ENCODE data around the gene FBL.
"Not testable (repeated sequence)": the region's sequence is repeated elsewhere in the genome, so short reads cannot be mapped to it uniquely, and the experiment has no call there.

DNA sequence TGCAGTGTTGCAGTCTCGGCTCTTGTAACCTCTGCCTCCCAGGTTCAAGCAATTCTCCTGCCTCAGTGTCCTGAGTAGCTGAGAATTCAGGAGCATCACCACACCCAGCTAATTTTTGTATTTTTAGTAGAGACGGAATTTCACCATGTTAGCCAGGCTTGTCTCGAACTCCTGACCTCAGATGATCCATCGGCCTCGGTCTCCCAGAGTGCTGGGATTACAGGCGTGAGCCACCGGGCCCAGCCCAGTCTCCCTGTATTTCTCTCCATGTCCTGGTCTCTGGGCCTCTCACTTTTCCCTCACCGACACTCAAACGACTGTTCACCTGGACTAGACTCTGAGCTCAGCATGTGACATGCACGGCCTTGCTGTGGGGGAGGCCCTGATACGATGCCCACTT lies 48.9 kb upstream of the FBL start:
- TF ChIP-seq, protein P1, sequence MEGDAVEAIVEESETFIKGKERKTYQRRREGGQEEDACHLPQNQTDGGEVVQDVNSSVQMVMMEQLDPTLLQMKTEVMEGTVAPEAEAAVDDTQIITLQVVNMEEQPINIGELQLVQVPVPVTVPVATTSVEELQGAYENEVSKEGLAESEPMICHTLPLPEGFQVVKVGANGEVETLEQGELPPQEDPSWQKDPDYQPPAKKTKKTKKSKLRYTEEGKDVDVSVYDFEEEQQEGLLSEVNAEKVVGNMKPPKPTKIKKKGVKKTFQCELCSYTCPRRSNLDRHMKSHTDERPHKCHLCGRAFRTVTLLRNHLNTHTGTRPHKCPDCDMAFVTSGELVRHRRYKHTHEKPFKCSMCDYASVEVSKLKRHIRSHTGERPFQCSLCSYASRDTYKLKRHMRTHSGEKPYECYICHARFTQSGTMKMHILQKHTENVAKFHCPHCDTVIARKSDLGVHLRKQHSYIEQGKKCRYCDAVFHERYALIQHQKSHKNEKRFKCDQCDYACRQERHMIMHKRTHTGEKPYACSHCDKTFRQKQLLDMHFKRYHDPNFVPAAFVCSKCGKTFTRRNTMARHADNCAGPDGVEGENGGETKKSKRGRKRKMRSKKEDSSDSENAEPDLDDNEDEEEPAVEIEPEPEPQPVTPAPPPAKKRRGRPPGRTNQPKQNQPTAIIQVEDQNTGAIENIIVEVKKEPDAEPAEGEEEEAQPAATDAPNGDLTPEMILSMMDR (IDR thresholded peaks at IDR 0.05), result not testable (repeated sequence)
- not testable (repeated sequence) for TF ChIP-seq POLR2A, EP300 (IDR thresholded peaks at IDR 0.05)

All from ovary (tissue), 3 donors.